ENCODE data around the gene CDC25A. TPM values are rescaled to one million over a fixed set of nuclear protein-coding genes. Genes with fewer than 3 reads are reported as not detected.

Gene CDC25A
- total RNA-seq, 1 experiment from 2014 or later = 16.5 TPM

- no peak for DNase-seq (ENCODE audit: low read depth)
Observed at GRCh38 chr3:48141604-48142137, 46.5 kb downstream of the CDC25A start.

GRCh38 chr3:48140936-48141603, 47.1 kb downstream of the CDC25A start:
- no peak for DNase-seq (ENCODE audit: low read depth)

- DNase-seq (ENCODE audit: low read depth) = no peak
Observed at GRCh38 chr3:48140336-48140757, 47.9 kb downstream of the CDC25A start.

- DNase-seq (ENCODE audit: low read depth) = no peak
Observed at GRCh38 chr3:48137425-48137999, 50.7 kb downstream of the CDC25A start.

- DNase-seq (ENCODE audit: low read depth) = no peak
Observed at GRCh38 chr3:48135552-48136495, 52.4 kb downstream of the CDC25A start.

- peak; percentile 84 for DNase-seq (ENCODE audit: low read depth)
Observed at GRCh38 chr3:48130321-48130904, 57.8 kb downstream of the CDC25A start.

GRCh38 chr3:48129921-48130320, 58.3 kb downstream of the CDC25A start:
- DNase-seq (ENCODE audit: low read depth) = peak; percentile 49

GRCh38 chr3:48128774-48129173, 59.4 kb downstream of the CDC25A start:
- DNase-seq (ENCODE audit: low read depth) = no peak

- DNase-seq (ENCODE audit: low read depth) = no peak
Observed at GRCh38 chr3:48125886-48126622, 62.2 kb downstream of the CDC25A start.

GRCh38 chr3:48125013-48125705, 63.1 kb downstream of the CDC25A start:
- peak; percentile 47 for DNase-seq (ENCODE audit: low read depth)

GRCh38 chr3:48123346-48123745, 64.9 kb downstream of the CDC25A start:
- no peak for DNase-seq (ENCODE audit: low read depth)

GRCh38 chr3:48122504-48122903, 65.7 kb downstream of the CDC25A start:
- peak; percentile 8 for DNase-seq (ENCODE audit: low read depth)

GRCh38 chr3:48120223-48120622, 68.0 kb downstream of the CDC25A start:
- no peak for DNase-seq (ENCODE audit: low read depth)

- DNase-seq (ENCODE audit: low read depth) = peak; percentile 62
Observed at GRCh38 chr3:48119505-48120193, 68.6 kb downstream of the CDC25A start.

- DNase-seq (ENCODE audit: low read depth) = no peak
Observed at GRCh38 chr3:48118928-48119327, 69.3 kb downstream of the CDC25A start.

- DNase-seq (ENCODE audit: low read depth) = no peak
Observed at GRCh38 chr3:48118322-48118721, 69.9 kb downstream of the CDC25A start.

- DNase-seq (ENCODE audit: low read depth) = no peak
Observed at GRCh38 chr3:48112813-48113212, 75.4 kb downstream of the CDC25A start.

GRCh38 chr3:48112108-48112791, 76.0 kb downstream of the CDC25A start:
- DNase-seq (ENCODE audit: low read depth) = peak; percentile 13

- no peak for DNase-seq (ENCODE audit: low read depth)
Observed at GRCh38 chr3:48110463-48110862, 77.8 kb downstream of the CDC25A start.

Data from M059J (cell line).